Measurements from ENCODE around the gene SEMG1.

The SEMG1 gene

DNA sequence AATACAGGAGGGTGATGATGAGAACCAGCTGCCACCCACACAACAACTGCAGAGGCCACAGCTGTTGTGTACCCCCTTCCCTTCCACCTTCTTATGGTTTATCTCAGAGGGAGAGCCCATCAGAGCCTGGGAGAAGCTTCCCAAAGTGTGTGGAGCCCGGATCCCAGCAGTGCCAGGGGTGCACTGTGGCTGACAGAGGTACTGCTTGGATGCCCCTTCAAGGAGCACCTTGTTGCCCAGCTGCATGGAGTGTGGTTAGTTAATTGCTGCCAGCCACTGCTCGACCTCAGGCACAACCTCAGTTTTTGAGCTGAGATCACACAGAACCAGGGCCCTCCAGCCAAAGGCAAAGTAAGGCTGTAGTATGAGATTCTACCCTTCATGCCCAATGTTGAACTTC, 19.1 kb upstream of the SEMG1 start:
- Histone ChIP-seq H2BK15ac (replicated peaks; ENCODE audit: low read depth) (no peak overlapping the region), H3K4ac (ENCODE audit: low read depth, low read length) (no peak overlapping the region), H4K8ac (ENCODE audit: low read depth, low read length) (no peak overlapping the region), H3K27me3 (ENCODE audit: insufficient read depth, low read length, poor library complexity) (no peaks in the 10 kb centered on the region), H3K27ac (ENCODE audit: low read depth, low read length) (no peak overlapping the region), H2BK120ac (ENCODE audit: low read depth, low read length) (no peak overlapping the region), H3K4me1 (ENCODE audit: control insufficient read depth, low read depth, low read length) (no peaks in the 10 kb centered on the region), H3K56ac (ENCODE audit: low read length) (no peak overlapping the region), H4K5ac (ENCODE audit: low read length) (no peak overlapping the region), H2AK5ac (ENCODE audit: low read length) (no peak overlapping the region), H3K79me2 (ENCODE audit: control insufficient read depth, insufficient read depth, low read length) (no peaks in the 10 kb centered on the region), H3K4me2 (ENCODE audit: low read length) (no peak overlapping the region), H3K18ac (ENCODE audit: low read length) (no peak overlapping the region), H3K23ac (ENCODE audit: low read length) (no peak overlapping the region), H2BK5ac (ENCODE audit: low read length) (no peak overlapping the region), H3K4me3 (ENCODE audit: low read length) (no peak overlapping the region), H3K9ac (ENCODE audit: low read length) (no peak overlapping the region), H3K36me3 (ENCODE audit: control insufficient read depth, insufficient read depth, low read length) (no peaks in the 10 kb centered on the region), H3K79me1 (ENCODE audit: low read length) (no peaks in the 10 kb centered on the region)
- DNase-seq = no peak
- no CpG with 5 or more reads among the region's 2 CpGs for WGBS (ENCODE audit: extremely low coverage, insufficient coverage, low lambda C conversion rate)

DNA sequence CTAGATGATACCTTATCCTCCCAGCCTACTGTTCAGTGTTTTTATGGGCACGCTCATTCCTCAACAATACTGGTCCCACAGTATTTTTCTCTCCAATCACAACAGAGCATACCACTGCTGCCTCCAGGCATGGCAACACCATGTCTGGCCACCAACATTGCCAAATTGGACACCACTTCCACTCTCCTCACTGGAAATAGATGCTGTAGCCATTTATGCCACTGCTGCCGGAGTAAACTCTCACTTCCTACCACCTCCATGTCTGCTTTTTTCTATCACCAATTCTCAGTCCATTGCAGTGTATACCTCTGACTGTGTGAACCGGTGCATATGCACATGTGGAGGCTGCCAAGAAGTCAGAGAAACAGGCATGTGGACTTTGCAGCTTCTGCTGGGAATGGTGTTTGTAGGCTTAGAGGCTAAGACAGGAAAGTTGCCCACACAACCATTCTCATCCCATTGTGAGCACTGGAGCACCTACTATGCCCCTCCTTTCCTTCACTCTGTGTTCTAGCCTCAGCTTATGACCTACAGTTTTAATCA, 17.7 kb upstream of the SEMG1 start:
- WGBS (ENCODE audit: extremely low coverage, insufficient coverage, low lambda C conversion rate) = no CpG with 5 or more reads among the region's 3 CpGs
- no peak overlapping the region for H3K27ac ChIP-seq (ENCODE audit: low read depth, low read length)
- H3K18ac ChIP-seq (ENCODE audit: low read length) = no peak overlapping the region
- H4K8ac ChIP-seq (ENCODE audit: low read depth, low read length) = no peak overlapping the region
- H3K4me3 ChIP-seq (ENCODE audit: low read length) = no peak overlapping the region
- H3K4ac ChIP-seq (ENCODE audit: low read depth, low read length) = no peak overlapping the region
- H3K79me2 ChIP-seq (ENCODE audit: control insufficient read depth, insufficient read depth, low read length) = no peaks in the 10 kb centered on the region
- H2BK120ac ChIP-seq (ENCODE audit: low read depth, low read length) = no peak overlapping the region
- H3K56ac ChIP-seq (ENCODE audit: low read length) = no peak overlapping the region
- H3K23ac ChIP-seq (ENCODE audit: low read length) = peak overlapping the region; percentile 69
- H3K27me3 ChIP-seq (ENCODE audit: insufficient read depth, low read length, poor library complexity) = no peaks in the 10 kb centered on the region
- no peak overlapping the region for H2BK5ac ChIP-seq (ENCODE audit: low read length)
- H4K5ac ChIP-seq (ENCODE audit: low read length) = no peak overlapping the region
- no peak overlapping the region for H3K9ac ChIP-seq (ENCODE audit: low read length)
- no peaks in the 10 kb centered on the region for H3K36me3 ChIP-seq (ENCODE audit: control insufficient read depth, insufficient read depth, low read length)
- H3K4me2 ChIP-seq (ENCODE audit: low read length) = no peak overlapping the region
- no peak overlapping the region for H2AK5ac ChIP-seq (ENCODE audit: low read length)
- no peaks in the 10 kb centered on the region for H3K4me1 ChIP-seq (ENCODE audit: control insufficient read depth, low read depth, low read length)
- DNase-seq = no peak
- H3K79me1 ChIP-seq (ENCODE audit: low read length) = no peaks in the 10 kb centered on the region
- H2BK15ac ChIP-seq (replicated peaks; ENCODE audit: low read depth) = no peak overlapping the region

DNA sequence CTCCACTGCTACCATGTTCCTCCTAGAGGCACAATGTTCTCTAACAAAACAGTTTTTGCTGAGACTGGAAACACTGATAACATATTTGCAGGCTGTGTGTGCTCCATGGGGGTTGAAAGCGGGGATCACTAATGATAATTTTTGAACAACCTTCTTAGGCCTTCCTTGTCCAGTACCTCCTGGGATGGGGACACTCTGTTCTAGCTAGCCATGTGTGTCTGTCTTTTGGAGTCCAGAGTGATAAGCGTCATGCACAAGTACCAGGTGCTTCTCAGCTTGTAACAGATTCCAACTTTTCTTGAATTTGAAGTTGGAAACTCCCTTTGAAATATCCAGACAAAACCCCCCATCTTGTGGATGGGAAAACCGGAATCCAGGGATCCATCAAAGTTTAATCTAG, 17.0 kb upstream of the SEMG1 start:
- H3K9ac ChIP-seq (ENCODE audit: low read length) = no peak overlapping the region
- no peak overlapping the region for H3K18ac ChIP-seq (ENCODE audit: low read length)
- H3K4me3 ChIP-seq (ENCODE audit: low read length) = no peak overlapping the region
- DNase-seq = no peak
- no peak overlapping the region for H2BK120ac ChIP-seq (ENCODE audit: low read depth, low read length)
- H3K36me3 ChIP-seq (ENCODE audit: control insufficient read depth, insufficient read depth, low read length) = no peaks in the 10 kb centered on the region
- no peak overlapping the region for H2BK15ac ChIP-seq (replicated peaks; ENCODE audit: low read depth)
- H3K4me1 ChIP-seq (ENCODE audit: control insufficient read depth, low read depth, low read length) = no peaks in the 10 kb centered on the region
- H3K27me3 ChIP-seq (ENCODE audit: insufficient read depth, low read length, poor library complexity) = no peaks in the 10 kb centered on the region
- no peak overlapping the region for H4K8ac ChIP-seq (ENCODE audit: low read depth, low read length)
- H4K5ac ChIP-seq (ENCODE audit: low read length) = no peak overlapping the region
- H3K56ac ChIP-seq (ENCODE audit: low read length) = no peak overlapping the region
- H2BK5ac ChIP-seq (ENCODE audit: low read length) = no peak overlapping the region
- no peak overlapping the region for H3K23ac ChIP-seq (ENCODE audit: low read length)
- H3K4me2 ChIP-seq (ENCODE audit: low read length) = no peak overlapping the region
- H3K79me2 ChIP-seq (ENCODE audit: control insufficient read depth, insufficient read depth, low read length) = no peaks in the 10 kb centered on the region
- no peak overlapping the region for H2AK5ac ChIP-seq (ENCODE audit: low read length)
- WGBS (ENCODE audit: extremely low coverage, insufficient coverage, low lambda C conversion rate) = no CpG with 5 or more reads among the region's 3 CpGs
- no peak overlapping the region for H3K27ac ChIP-seq (ENCODE audit: low read depth, low read length)
- no peak overlapping the region for H3K4ac ChIP-seq (ENCODE audit: low read depth, low read length)
- H3K79me1 ChIP-seq (ENCODE audit: low read length) = no peaks in the 10 kb centered on the region

DNA sequence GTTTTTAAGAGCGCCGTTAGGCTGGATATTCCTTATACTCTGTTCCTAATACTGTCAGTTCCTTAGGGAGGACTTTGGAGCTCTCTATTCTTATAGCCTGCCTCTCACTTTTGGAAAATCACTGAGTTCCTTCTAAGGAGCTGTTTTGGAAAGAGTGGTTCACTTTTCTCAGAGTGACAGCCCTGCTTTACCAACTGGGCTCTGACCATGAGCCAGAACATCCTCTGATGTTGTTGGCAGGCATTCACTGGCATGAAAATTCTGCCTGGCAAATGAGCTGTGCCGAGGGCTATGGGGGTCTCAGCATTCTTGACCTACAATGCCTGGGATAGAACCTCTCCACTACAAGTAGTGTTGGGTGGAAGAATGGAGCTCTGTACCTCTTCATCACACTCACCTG, 14.9 kb upstream of the SEMG1 start:
- no peaks in the 10 kb centered on the region for H3K27me3 ChIP-seq (ENCODE audit: insufficient read depth, low read length, poor library complexity)
- no peak overlapping the region for H2BK5ac ChIP-seq (ENCODE audit: low read length)
- no peak overlapping the region for H2BK15ac ChIP-seq (replicated peaks; ENCODE audit: low read depth)
- H3K18ac ChIP-seq (ENCODE audit: low read length) = no peak overlapping the region
- H3K56ac ChIP-seq (ENCODE audit: low read length) = no peak overlapping the region
- no peak overlapping the region for H3K23ac ChIP-seq (ENCODE audit: low read length)
- H3K4ac ChIP-seq (ENCODE audit: low read depth, low read length) = no peak overlapping the region
- H3K4me2 ChIP-seq (ENCODE audit: low read length) = no peak overlapping the region
- H3K4me1 ChIP-seq (ENCODE audit: control insufficient read depth, low read depth, low read length) = no peaks in the 10 kb centered on the region
- no peak overlapping the region for H2BK120ac ChIP-seq (ENCODE audit: low read depth, low read length)
- no peaks in the 10 kb centered on the region for H3K79me1 ChIP-seq (ENCODE audit: low read length)
- no peak overlapping the region for H3K27ac ChIP-seq (ENCODE audit: low read depth, low read length)
- no peak overlapping the region for H3K4me3 ChIP-seq (ENCODE audit: low read length)
- DNase-seq = no peak
- H3K79me2 ChIP-seq (ENCODE audit: control insufficient read depth, insufficient read depth, low read length) = no peaks in the 10 kb centered on the region
- H4K5ac ChIP-seq (ENCODE audit: low read length) = no peak overlapping the region
- WGBS (ENCODE audit: extremely low coverage, insufficient coverage, low lambda C conversion rate) = no CpG with 5 or more reads among the region's 3 CpGs
- H2AK5ac ChIP-seq (ENCODE audit: low read length) = no peak overlapping the region
- no peak overlapping the region for H3K9ac ChIP-seq (ENCODE audit: low read length)
- H3K36me3 ChIP-seq (ENCODE audit: control insufficient read depth, insufficient read depth, low read length) = no peaks in the 10 kb centered on the region
- H4K8ac ChIP-seq (ENCODE audit: low read depth, low read length) = no peak overlapping the region

DNA sequence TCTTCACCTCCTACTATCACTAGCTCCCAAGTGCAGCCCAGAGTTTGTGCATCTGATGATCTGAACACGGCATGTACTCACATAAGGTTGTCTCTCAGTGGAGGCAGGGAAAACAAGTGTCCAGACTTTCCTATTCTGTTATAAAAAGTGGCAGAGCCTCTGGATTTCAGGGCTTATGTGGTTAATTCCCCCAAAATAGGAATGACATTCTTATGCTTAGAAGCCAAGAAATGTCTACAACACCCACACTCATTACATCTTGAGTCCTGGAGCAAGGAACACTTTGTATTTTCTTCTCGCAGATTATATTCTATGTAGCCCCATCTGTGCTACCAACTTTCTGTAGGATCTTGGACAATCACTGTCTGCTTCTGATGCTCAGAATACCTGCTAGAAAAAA, 13.5 kb upstream of the SEMG1 start:
- no peak overlapping the region for H2AK5ac ChIP-seq (ENCODE audit: low read length)
- no peak for DNase-seq
- no peak overlapping the region for H3K4me2 ChIP-seq (ENCODE audit: low read length)
- no peaks in the 10 kb centered on the region for H3K4me1 ChIP-seq (ENCODE audit: control insufficient read depth, low read depth, low read length)
- no peaks in the 10 kb centered on the region for H3K36me3 ChIP-seq (ENCODE audit: control insufficient read depth, insufficient read depth, low read length)
- no peak overlapping the region for H3K4ac ChIP-seq (ENCODE audit: low read depth, low read length)
- H2BK15ac ChIP-seq (replicated peaks; ENCODE audit: low read depth) = no peak overlapping the region
- H2BK120ac ChIP-seq (ENCODE audit: low read depth, low read length) = no peak overlapping the region
- H3K27ac ChIP-seq (ENCODE audit: low read depth, low read length) = no peak overlapping the region
- no peak overlapping the region for H2BK5ac ChIP-seq (ENCODE audit: low read length)
- no peaks in the 10 kb centered on the region for H3K27me3 ChIP-seq (ENCODE audit: insufficient read depth, low read length, poor library complexity)
- no peak overlapping the region for H3K23ac ChIP-seq (ENCODE audit: low read length)
- H4K5ac ChIP-seq (ENCODE audit: low read length) = no peak overlapping the region
- no peak overlapping the region for H3K4me3 ChIP-seq (ENCODE audit: low read length)
- no peaks in the 10 kb centered on the region for H3K79me1 ChIP-seq (ENCODE audit: low read length)
- no CpG with 5 or more reads among the region's 2 CpGs for WGBS (ENCODE audit: extremely low coverage, insufficient coverage, low lambda C conversion rate)
- no peak overlapping the region for H4K8ac ChIP-seq (ENCODE audit: low read depth, low read length)
- H3K79me2 ChIP-seq (ENCODE audit: control insufficient read depth, insufficient read depth, low read length) = no peaks in the 10 kb centered on the region
- H3K18ac ChIP-seq (ENCODE audit: low read length) = no peak overlapping the region
- H3K56ac ChIP-seq (ENCODE audit: low read length) = no peak overlapping the region
- no peak overlapping the region for H3K9ac ChIP-seq (ENCODE audit: low read length)

DNA sequence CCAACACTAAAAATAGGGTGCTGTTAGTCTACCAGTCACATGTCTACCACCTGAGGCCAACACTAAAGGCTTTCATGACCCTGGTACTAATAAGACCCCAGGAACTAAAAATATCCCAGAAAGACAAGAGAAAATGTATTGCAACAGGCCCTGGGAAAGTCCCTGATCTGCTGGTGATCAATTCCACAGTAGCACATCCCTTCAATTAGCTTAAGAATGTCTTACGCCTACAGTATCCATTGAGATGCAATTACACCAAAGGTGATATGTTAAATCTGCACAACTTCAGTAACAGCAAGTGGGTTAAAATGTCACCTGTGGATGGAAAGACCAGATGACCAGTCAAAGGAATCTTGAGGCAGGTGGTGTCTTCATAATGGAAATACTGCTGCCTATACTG, 3.1 kb downstream of the SEMG1 start:
- Histone ChIP-seq H3K18ac (ENCODE audit: low read length) (no peak overlapping the region), H2BK5ac (ENCODE audit: low read length) (no peak overlapping the region), H3K36me3 (ENCODE audit: control insufficient read depth, insufficient read depth, low read length) (no peaks in the 10 kb centered on the region), H3K9ac (ENCODE audit: low read length) (no peak overlapping the region), H3K4me3 (ENCODE audit: low read length) (no peak overlapping the region), H2AK5ac (ENCODE audit: low read length) (no peak overlapping the region), H3K4me1 (ENCODE audit: control insufficient read depth, low read depth, low read length) (no peaks in the 10 kb centered on the region), H3K4ac (ENCODE audit: low read depth, low read length) (no peak overlapping the region), H3K79me1 (ENCODE audit: low read length) (no peaks in the 10 kb centered on the region), H3K56ac (ENCODE audit: low read length) (no peak overlapping the region), H3K4me2 (ENCODE audit: low read length) (no peak overlapping the region), H3K79me2 (ENCODE audit: control insufficient read depth, insufficient read depth, low read length) (no peaks in the 10 kb centered on the region), H2BK120ac (ENCODE audit: low read depth, low read length) (no peak overlapping the region), H3K27ac (ENCODE audit: low read depth, low read length) (no peak overlapping the region), H4K8ac (ENCODE audit: low read depth, low read length) (no peak overlapping the region), H3K27me3 (ENCODE audit: insufficient read depth, low read length, poor library complexity) (no peaks in the 10 kb centered on the region), H3K23ac (ENCODE audit: low read length) (no peak overlapping the region), H2BK15ac (replicated peaks; ENCODE audit: low read depth) (no peak overlapping the region), H4K5ac (ENCODE audit: low read length) (no peak overlapping the region)
- DNase-seq = no peak
- no CpG with 5 or more reads among the region's 1 CpG for WGBS (ENCODE audit: extremely low coverage, insufficient coverage, low lambda C conversion rate)
